HG03045 (cell line): ENCODE data around the gene NKX1-2.

Source experiments
- ATAC-seq: cut with Tn5 transposase; IDR thresholded peaks from one replicate; pipeline ENCODE4 v1.9.1; 2021; ENCODE audit warnings: mild to moderate bottlenecking, moderate library complexity; ENCODE audit not compliant: unreplicated experiment

Gene NKX1-2

GRCh38 chr10:124450012-124450782 is at the start of gene NKX1-2:
Gene NKX1-2 (minus strand): TSS chr10:124450035. CDS start chr10:124449943, 92 bp downstream.
- no peak for ATAC-seq

- no peak for ATAC-seq
Measured at GRCh38 chr10:124498056-124498455, 48.2 kb upstream of the NKX1-2 start.

DNA sequence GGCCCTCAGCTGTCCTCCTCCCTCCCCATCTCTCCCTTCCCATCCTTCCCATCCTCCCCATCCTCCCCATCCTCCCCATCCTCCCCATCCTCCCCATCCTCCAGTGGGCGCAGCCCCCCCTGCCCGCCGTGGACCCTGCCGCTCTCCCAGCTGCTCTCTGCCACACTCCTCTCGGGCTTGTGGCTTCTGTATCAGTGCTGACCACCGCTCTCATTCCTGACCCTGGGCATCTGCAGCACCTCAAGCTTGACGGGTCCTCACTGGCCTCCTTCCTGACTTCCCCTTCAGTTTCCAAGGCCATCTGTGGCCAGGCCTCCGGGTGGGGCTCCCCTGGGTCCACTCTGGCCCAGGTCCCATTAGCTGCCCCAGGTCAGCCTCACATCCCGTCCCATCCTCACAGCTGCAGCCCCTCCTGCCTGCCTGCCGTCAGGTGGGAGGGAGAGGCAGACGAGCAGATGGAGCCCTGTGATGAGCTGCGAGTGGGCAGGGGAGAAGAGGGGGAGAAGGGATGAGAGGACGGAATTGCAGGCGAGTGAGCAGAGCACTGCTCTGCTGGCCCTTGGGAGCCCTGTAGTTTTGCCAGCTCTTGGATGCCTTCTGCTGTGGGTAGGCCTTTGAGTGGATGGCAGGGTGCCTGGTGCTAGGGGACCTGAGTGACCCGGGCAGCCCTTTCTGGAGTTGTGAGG is 47.5 kb upstream of the NKX1-2 start:
- no peak for ATAC-seq

GRCh38 chr10:124496620-124497019 is 46.8 kb upstream of the NKX1-2 start:
- ATAC-seq = no peak

- no peak for ATAC-seq
Measured at GRCh38 chr10:124496150-124496549, 46.3 kb upstream of the NKX1-2 start.

- ATAC-seq = no peak
Measured at GRCh38 chr10:124495725-124496124, 45.9 kb upstream of the NKX1-2 start.

DNA sequence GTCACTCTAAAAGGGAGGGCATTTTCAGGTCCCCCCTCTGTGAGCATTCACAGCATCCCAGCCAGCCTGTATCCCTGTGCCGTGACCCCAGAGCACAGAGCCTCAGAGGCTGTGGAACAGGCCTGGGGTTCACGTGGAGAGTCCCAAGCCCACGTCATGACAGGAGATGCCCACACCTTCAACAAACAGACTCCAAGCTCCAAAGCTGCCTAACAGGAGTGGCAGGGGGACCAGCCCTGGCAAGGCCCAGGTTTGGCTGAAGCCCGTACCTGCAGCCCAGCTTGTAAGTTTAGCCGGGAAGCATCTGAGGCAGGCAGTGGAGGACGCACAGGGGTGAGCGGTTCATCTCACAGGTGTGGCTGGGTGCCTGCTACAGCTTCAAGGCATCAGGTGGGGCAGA is 45.3 kb upstream of the NKX1-2 start:
- no peak for ATAC-seq

DNA sequence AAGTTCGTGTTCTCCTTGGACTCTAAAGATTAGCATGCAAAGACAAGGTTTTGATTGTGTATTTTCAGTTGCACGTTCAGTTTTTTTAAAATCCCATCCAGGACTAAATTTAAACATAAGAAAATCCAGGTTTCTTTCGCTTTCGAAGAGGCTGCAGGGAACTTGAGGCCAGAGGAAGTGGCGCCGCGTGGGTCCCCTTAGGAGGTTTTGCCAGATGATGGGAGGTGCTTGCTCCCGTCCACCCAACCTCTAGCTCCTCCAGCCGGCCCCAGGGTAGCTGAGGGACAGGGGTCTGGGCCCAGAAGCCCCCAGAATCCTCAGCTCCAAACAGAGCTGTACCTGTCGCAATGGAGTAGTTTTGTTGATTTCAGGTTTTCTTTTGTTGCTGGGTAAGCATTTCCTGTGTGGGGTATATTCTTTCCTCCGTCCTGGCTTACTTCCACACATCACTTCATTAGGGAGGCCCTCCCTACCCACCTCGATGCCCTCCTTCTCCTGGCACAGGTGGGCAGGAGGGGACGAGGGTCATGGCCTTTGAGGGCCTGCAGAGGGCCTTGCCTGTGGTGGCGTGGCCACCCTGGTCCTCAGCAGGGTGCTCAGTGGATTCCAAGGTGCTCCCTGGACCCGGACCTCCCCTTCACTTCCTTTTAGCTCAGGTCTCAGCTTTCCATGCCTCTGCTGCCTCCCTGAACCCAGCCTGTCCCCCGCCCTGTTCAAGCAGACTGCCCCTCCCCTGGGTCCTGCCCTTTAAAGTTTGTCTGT is 44.4 kb upstream of the NKX1-2 start:
- no peak for ATAC-seq

GRCh38 chr10:124493214-124493882 is 43.5 kb upstream of the NKX1-2 start:
- no peak for ATAC-seq

DNA sequence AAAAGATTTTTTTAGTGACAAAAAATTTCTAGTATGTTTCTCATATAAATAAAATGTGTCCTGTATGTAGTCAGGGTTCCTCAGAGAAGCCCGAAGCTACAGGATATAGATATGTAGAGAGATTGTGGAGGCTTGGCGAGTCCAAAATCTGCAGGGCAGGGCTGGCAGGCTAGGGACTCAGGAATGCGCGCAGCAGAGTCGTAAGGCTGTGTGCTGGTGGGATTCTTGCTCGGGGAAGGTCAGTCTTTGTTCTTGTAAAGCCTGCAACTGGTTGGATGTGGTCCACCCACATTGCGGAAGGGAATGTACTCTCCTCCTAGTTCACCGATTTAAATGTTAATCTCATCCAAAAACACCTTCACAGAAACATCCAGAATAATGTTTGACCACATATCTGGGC is 42.4 kb upstream of the NKX1-2 start:
- ATAC-seq = no peak

GRCh38 chr10:124491105-124491504 is 41.3 kb upstream of the NKX1-2 start:
- no peak for ATAC-seq

GRCh38 chr10:124486635-124487034 is 36.8 kb upstream of the NKX1-2 start:
- no peak for ATAC-seq

- no peak for ATAC-seq
Measured at GRCh38 chr10:124484661-124485060, 34.8 kb upstream of the NKX1-2 start.

DNA sequence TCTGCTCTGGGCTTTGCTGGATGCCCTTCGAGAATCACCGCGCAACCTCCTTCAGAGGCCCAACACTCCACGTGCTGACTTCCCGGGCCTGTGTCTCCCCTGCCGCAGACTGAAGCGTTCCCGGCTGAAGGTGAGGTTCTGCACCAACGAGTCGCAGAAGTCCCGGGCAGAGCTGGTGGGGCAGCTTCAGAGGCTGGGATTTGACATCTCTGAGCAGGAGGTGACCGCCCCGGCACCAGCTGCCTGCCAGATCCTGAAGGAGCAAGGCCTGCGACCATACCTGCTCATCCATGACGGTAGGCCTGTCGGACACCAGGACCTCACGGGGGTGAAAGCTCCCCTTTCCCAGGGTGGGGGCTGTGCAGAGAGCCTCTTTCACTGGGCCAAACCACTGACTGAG is 34.2 kb upstream of the NKX1-2 start:
- no peak for ATAC-seq

- ATAC-seq = no peak
Measured at GRCh38 chr10:124482876-124483275, 33.0 kb upstream of the NKX1-2 start.

DNA sequence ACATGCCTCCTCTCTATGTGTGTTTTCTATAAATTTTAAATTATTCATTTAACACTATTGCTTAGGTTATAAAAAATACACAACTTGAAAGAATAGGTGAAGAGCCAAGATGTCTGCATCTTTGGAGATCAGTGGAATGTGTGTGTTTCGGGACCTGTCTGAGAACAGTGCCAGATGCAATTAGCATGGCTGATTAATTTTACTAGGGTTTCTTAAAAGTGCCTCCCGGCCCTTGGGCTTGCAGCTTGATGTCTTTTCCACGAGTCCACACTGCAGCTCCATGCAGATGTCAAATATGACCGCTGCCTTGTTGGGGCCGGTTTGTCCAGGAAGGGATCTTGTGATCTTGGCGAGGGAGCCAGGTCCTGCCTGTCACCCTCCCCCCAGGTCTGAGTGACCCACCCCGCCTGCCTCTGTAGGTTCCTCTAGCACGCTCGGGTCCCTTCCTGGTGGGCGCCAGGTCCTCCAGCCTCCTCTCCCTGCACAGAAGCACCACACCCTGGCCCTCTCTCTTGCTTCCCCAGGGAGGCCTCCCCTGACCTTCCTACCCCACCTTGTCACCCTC is 32.5 kb upstream of the NKX1-2 start:
- ATAC-seq = no peak

- no peak for ATAC-seq
Measured at GRCh38 chr10:124481717-124482116, 31.9 kb upstream of the NKX1-2 start.

GRCh38 chr10:124480860-124481259 is 31.0 kb upstream of the NKX1-2 start:
- ATAC-seq = no peak

DNA sequence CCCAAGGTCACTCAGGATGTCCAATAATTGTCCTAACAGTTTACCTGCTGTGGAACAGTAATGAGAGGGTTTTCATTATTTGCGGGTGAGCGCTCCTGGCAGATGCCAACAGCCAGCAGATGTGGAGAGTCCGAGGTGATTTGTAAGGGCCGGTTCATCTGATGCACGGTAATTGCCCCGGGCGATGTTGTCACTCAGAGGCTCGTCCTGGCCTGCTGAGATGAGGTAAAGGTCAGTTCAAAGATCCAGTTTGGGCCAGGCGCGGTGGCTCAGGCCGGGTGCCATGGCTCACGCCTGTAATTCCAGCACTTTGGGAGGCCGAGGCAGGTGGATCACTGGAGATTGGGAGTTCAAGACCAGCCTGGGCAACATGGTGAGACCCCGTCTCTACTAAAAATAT is 28.7 kb upstream of the NKX1-2 start:
- ATAC-seq = no peak

DNA sequence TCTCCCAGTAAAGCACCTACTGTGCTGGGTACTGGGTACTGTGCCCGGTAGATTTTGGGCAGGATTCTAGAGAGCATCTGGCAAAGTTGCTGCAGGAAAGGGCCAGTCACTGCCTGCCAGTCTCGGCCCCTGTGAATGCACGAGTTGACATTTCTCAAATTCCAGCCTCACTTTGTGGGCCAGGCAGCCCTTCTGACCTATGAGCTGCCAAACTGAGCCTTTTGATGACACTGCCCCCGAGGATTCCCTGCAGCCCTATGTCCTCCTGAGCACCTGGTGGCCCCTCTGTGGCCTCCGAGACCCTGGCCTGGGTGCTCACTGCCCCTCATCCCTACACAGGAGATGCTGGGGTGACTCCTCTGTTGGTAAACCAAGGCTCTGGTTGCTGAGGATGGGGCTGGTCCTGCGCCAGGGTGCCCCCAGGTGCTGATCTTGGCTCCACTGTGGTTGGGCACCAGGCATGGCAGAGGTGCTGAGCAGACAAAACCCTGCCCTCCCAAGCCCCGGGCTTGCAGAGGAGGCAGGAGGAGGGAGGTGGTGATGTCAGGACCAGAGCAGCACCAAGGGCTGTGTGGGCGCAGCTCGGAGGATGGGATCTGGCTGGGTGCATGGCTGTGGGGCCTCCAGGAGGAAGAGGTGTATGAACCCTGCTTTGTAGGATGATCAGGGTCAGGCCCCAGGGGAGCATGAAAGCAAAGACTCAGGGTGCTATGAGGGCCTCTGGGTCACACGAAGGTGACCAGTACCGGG is 28.0 kb upstream of the NKX1-2 start:
- no peak for ATAC-seq
